Heart left ventricle (tissue), 16 donors: ENCODE results near the gene TRHDE. TPM values are rescaled to one million over a fixed set of nuclear protein-coding genes. Genes with fewer than 3 reads are reported as not detected.

Source experiments
- ATAC-seq, 4 donors: fragments of 200-7000 bp; cut with Tn5 transposase; one replicate each; pipeline ENCODE4 v1.9.1; 2020 to 2022; ENCODE audit warnings: moderate library complexity in 4 of 4, mild to moderate bottlenecking in 3 of 4, moderate number of reproducible peaks in 1 of 4
- DNase-seq, 5 donors: peaks; one replicate each; pipeline ENCODE4 v3.0.0-alpha.2; 2020
- H3K27ac ChIP-seq, 12 donors: fragments of 200-600 bp; sonication (generic) in 4 of 12; one replicate each; pipeline versions ENCODE4 v1.5.0 to v1.8.0; 2016 to 2022; ENCODE audit warnings: mild to moderate bottlenecking in 2 of 12
- H3K27me3 ChIP-seq, 9 donors: fragments of 200-600 bp; sonication (generic) in 2 of 9; one replicate each; pipeline versions ENCODE4 v1.5.1 to v1.8.0; 2016 to 2022; ENCODE audit warnings: mild to moderate bottlenecking in 3 of 9
- H3K36me3 ChIP-seq, 9 donors: fragments of 200-600 bp; sonication (generic) in 2 of 9; one replicate each; pipeline versions ENCODE4 v1.5.0 to v1.8.0; 2018 to 2022; ENCODE audit warnings: mild to moderate bottlenecking in 2 of 9
- H3K4me1 ChIP-seq, 12 donors: fragments of 200-600 bp; sonication (generic) in 4 of 12; one replicate each; pipeline versions ENCODE4 v1.5.0 to v1.8.0; 2016 to 2022; ENCODE audit warnings: mild to moderate bottlenecking in 3 of 12
- H3K4me3 ChIP-seq, 12 donors: fragments of 200-600 bp; sonication (generic) in 4 of 12; one replicate each; pipeline versions ENCODE4 v1.5.0 to v1.8.0; 2017 to 2022; ENCODE audit warnings: mild to moderate bottlenecking in 9 of 12, moderate library complexity in 4 of 12
- H3K9me3 ChIP-seq, 12 donors: fragments of 200-600 bp; sonication (generic) in 4 of 12; one replicate each; pipeline versions ENCODE4 v1.5.0 to v1.8.0; 2016 to 2022; ENCODE audit warnings: mild to moderate bottlenecking in 1 of 12
- POLR2A ChIP-seq, 2 donors: fragments of 450-650 bp; IDR thresholded peaks; one replicate each; pipeline ENCODE4 v1.6.1; 2017; ENCODE audit warnings: antibody characterized with exemption in 2 of 2, mild to moderate bottlenecking in 2 of 2, moderate library complexity in 2 of 2
- WGBS, 4 donors: extraction: QIAGEN DNeasy Blood & Tissue Kit in 2 of 4; methylation state at CpG; one replicate each; pipeline versions ENCODE4 v1.1.5 to v1.1.7; 2013 to 2018; 5-methylcytosine and 5-hydroxymethylcytosine counted together
- intact Hi-C, 10 donors: fragments of 100-400 bp; cut with DNase I; formaldehyde crosslinking; loops; one replicate each; pipeline versions ENCODE4 v1.11.1 to v1.14.2; 2022
- polyA plus RNA-seq, 2 donors: library from polyadenylated mRNA; stranded (reverse); fragments of 200-250 nt; gene quantifications; one replicate each; pipeline ENCODE4 v1.2.3, GENCODE V29; 2013
- total RNA-seq, 9 donors: library from RNA; depleted of rRNA in 2 of 9; stranded (reverse); fragments of >200 nt in 2 of 9; fragmentation: NEBNext Ultra II Directional in 3 of 9; extraction: Animal tissue kit (Norgen Biotek cat#: 25700) in 3 of 9; gene quantifications; one replicate each; pipeline versions ENCODE4 v1.1.0 to v1.2.4, GENCODE V29; 2016 to 2023
- TF ChIP-seq, protein P1 (sequence below), 12 donors: fragments of 200-600 bp; sonication (generic) in 4 of 12; IDR thresholded peaks; one replicate each; pipeline versions ENCODE4 v1.5.0 to v1.8.0; 2018 to 2022; ENCODE audit warnings: antibody characterized with exemption in 12 of 12, mild to moderate bottlenecking in 5 of 12
- donor health status: ischemic (EF 13 %, LVEDD 7.1; RV severe dilation, severe dysfunction).
- donor health status: healthy with polysubstance abuse.
- donor health status: DM: no; HTN: yes; CAD: no.
- donor health status: DM: no; HTN: no; CAD: no.
- donor health status: ischemic (EF 25% LVEDD 6.9; RV normal size, moderate dysfunction).
- donor health status: ischemic (EF 25% LVEDD 5.7; RV mildly dilated, moderate dysfunction).
- donor health status: healthy.
- donor health status: DM: yes; HTN: yes; CAD: no.
- donor health status: ischemic (EF 35%, LVEDD 5.7; RV mildly dilated, moderate dysfunction).
- donor health status: nonischemic (EF 11% LVEDD 7.7; RV severe dilation, severe dysfunction).
- donor health status: DM: yes; HTN: yes; CAD: no.
- donor health status: PGD.
- donor health status: ischemic (EF 29% LVEDD 5.4; RV normal size, mild dysfunction).
- donor health status: nonischemic (EF 23%, LVEDD 6.1; RV moderate dilation, normal function).

Gene TRHDE
- total and polyA plus RNA-seq, 11 donors: 0.01 to 3.1 (median 0.28) TPM; not detected in 1

DNA sequence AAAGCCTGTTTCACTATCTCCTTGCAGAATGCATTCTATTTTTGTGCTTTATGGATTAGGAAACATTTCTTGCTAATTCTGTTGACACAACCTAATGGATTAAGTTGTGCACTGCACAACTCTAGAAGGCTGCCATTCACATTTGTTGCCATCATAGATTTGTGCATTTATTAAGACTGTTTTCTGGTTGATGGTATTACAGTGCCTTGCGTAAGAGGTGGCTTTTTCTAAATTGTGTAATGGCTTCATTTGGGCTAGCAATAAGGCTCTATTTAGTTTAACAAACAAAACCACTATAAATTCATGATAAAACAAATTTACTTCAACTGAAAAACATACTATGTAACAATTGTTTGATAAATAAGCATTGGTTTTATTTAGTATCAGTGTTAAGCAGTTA lies 175.9 kb downstream of the TRHDE start:
- no peak overlapping the region for H3K27ac ChIP-seq

DNA sequence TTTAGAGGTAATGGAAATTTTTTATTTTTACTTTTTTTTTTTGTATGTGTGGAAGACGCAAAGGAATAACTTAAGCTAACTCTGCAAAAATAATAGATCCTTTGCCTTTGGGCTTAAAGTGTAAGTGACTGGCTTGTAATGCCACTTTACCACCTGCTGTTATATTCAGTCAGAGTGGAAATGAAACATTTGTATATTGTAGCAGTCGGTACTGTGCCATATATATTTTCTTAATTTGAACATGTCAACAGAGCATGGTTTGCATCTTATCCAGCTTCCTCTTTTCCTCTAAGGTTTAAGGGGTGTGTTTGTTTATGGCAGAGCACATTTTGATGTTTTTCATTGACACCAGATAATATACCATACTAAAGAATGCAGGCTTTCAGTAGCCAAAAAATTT lies 176.6 kb downstream of the TRHDE start:
- intact Hi-C loops: no loop called here
- whole genome bisulfite sequencing, 4 donors: 66 to 72% (median 69%) methylated on average over 2 of the region's 2 CpGs

More for the DNA sequence above, 175.9 kb downstream of the TRHDE start:
- Histone ChIP-seq H3K4me3 (no peak overlapping the region), H3K4me1 (no peaks in the 10 kb centered on the region), H3K9me3 (peaks cover 0 to 9% (median 1%) of the 10 kb centered on the region in 12 donors), H3K27me3 (no peaks in the 10 kb centered on the region), H3K36me3 (no peaks in the 10 kb centered on the region)
- WGBS, 4 donors: 85 to 92% (median 90%) methylated on average over 1 of the region's 1 CpG
- intact Hi-C loops: no loop called here
- DNase-seq (no peak), ATAC-seq (no peak)
- TF ChIP-seq POLR2A (IDR thresholded peaks at IDR 0.05): no peak
- TF ChIP-seq, protein P1, sequence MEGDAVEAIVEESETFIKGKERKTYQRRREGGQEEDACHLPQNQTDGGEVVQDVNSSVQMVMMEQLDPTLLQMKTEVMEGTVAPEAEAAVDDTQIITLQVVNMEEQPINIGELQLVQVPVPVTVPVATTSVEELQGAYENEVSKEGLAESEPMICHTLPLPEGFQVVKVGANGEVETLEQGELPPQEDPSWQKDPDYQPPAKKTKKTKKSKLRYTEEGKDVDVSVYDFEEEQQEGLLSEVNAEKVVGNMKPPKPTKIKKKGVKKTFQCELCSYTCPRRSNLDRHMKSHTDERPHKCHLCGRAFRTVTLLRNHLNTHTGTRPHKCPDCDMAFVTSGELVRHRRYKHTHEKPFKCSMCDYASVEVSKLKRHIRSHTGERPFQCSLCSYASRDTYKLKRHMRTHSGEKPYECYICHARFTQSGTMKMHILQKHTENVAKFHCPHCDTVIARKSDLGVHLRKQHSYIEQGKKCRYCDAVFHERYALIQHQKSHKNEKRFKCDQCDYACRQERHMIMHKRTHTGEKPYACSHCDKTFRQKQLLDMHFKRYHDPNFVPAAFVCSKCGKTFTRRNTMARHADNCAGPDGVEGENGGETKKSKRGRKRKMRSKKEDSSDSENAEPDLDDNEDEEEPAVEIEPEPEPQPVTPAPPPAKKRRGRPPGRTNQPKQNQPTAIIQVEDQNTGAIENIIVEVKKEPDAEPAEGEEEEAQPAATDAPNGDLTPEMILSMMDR (IDR thresholded peaks at IDR 0.05): no peak

DNA sequence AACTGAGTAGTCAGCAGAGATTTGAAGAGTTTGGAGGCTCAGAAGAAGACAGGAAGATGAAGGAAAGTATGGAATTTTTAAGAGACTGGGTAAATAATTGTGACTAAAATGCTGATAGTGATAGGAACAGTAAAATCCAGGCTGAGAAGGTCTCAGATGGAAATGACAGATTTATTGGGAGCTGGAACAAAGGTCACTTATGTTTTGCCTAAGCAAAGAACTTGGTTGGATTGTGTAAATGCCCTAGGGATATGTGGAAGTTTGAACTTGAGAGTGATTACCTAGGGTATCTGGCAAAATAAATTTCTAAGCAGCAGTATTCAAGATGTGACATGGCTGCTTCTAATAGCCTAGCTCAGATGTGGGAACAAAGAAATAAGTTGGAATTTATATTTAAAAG lies 180.9 kb downstream of the TRHDE start:
- DNase-seq (no peak), ATAC-seq (no peak)
- Histone ChIP-seq H3K36me3 (no peaks in the 10 kb centered on the region), H3K4me3 (no peak overlapping the region), H3K27me3 (no peaks in the 10 kb centered on the region), H3K9me3 (peaks cover 0 to 12% (median 0%) of the 10 kb centered on the region in 12 donors), H3K4me1 (no peaks in the 10 kb centered on the region), H3K27ac (no peak overlapping the region)
- no peak for TF ChIP-seq POLR2A (IDR thresholded peaks at IDR 0.05)
- TF ChIP-seq, protein P1 (IDR thresholded peaks at IDR 0.05): no peak
- intact Hi-C loops: no loop called here

More for the DNA sequence above, 176.6 kb downstream of the TRHDE start:
- Histone ChIP-seq H3K27me3 (no peaks in the 10 kb centered on the region), H3K4me1 (no peaks in the 10 kb centered on the region), H3K9me3 (peaks cover 0 to 12% (median 1%) of the 10 kb centered on the region in 12 donors), H3K27ac (no peak overlapping the region), H3K36me3 (no peaks in the 10 kb centered on the region), H3K4me3 (no peak overlapping the region)
- DNase-seq (no peak), ATAC-seq (no peak)
- TF ChIP-seq, protein P1 (IDR thresholded peaks at IDR 0.05): no peak
- TF ChIP-seq POLR2A (IDR thresholded peaks at IDR 0.05): no peak

DNA sequence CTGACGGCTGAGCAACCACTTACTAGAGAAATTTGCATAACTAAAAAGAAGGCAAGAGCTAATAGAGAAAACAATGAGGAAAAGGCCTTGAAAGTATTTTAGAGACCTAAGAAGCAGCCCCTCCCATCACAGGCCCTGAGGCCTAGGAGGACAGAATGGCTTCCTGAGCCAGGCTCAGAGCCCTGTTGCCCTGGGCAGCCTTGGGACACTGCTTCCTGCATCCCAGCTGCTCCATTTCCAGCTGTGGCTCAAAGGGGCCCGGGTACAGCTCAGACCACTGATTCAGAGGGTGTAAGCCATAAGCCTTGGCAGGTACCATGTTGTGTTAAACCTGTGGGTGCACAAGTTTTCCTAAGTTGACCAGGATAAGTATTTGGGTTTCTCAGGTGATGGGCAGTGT lies 181.4 kb downstream of the TRHDE start:
- no peaks in the 10 kb centered on the region for H3K36me3 ChIP-seq

More for the DNA sequence above, 181.4 kb downstream of the TRHDE start:
- Histone ChIP-seq H3K27ac (no peak overlapping the region), H3K4me3 (no peak overlapping the region), H3K9me3 (peaks cover 0 to 12% (median 0%) of the 10 kb centered on the region in 12 donors), H3K27me3 (no peaks in the 10 kb centered on the region), H3K4me1 (no peaks in the 10 kb centered on the region)
- WGBS, 4 donors: 69 to 79% (median 72%) methylated on average over 2 of the region's 2 CpGs
- ATAC-seq (no peak), DNase-seq (peak in 1 of 5 donors; percentile 8)
- intact Hi-C loops: no loop called here
- TF ChIP-seq, protein P1 (IDR thresholded peaks at IDR 0.05): no peak
